Sigmoid colon (tissue), 7 donors: ENCODE measurements around the gene SEMA5B. TPM values are rescaled to one million over a fixed set of nuclear protein-coding genes. Genes with fewer than 3 reads are reported as not detected.

Experiments used
- DNase-seq: peaks from one replicate; pipeline ENCODE4 v3.0.0-alpha.2; 2019
- H3K27ac ChIP-seq, 4 donors: fragments of 200-600 bp; sonication (generic); one replicate each; pipeline ENCODE4 v1.5.1; 2016 to 2019; ENCODE audit warnings: mild to moderate bottlenecking in 1 of 4
- H3K27me3 ChIP-seq, 3 donors: fragments of 200-600 bp; sonication (generic); one replicate each; pipeline ENCODE4 v1.5.1; 2019; ENCODE audit warnings: mild to moderate bottlenecking in 1 of 3
- H3K36me3 ChIP-seq, 4 donors: fragments of 200-600 bp; sonication (generic); one replicate each; pipeline ENCODE4 v1.5.1; 2016 to 2019
- H3K4me1 ChIP-seq, 4 donors: fragments of 200-600 bp; sonication (generic); one replicate each; pipeline ENCODE4 v1.5.1; 2017 to 2019
- H3K4me3 ChIP-seq, 4 donors: fragments of 200-600 bp; sonication (generic); one replicate each; pipeline ENCODE4 v1.5.1; 2017 to 2019; ENCODE audit warnings: mild to moderate bottlenecking in 2 of 4, moderate library complexity in 1 of 4
- H3K9me3 ChIP-seq, 4 donors: fragments of 200-600 bp in 3 of 4; sonication (generic) in 3 of 4; one replicate each; pipeline versions ENCODE4 v1.5.1 to v1.6.1; 2013 to 2019
- CTCF ChIP-seq, 4 experiments: fragments of 450-650 bp in 3 of 4; fragments of 200-600 bp in 1 of 4; IDR thresholded peaks; one replicate each; pipeline ENCODE4 v1.5.1; 2016 to 2019; ENCODE audit warnings: antibody characterized with exemption in 4 of 4, mild to moderate bottlenecking in 3 of 4, moderate library complexity in 2 of 4
- EP300 ChIP-seq, 4 donors: sonication (generic); formaldehyde crosslinking; IDR thresholded peaks; one replicate each; pipeline ENCODE4 v1.6.1; 2017; ENCODE audit warnings: antibody characterized with exemption in 4 of 4
- POLR2A ChIP-seq, 2 donors: fragments of 450-650 bp; IDR thresholded peaks; one replicate each; pipeline ENCODE4 v1.6.1; 2016; ENCODE audit warnings: antibody characterized with exemption in 2 of 2, mild to moderate bottlenecking in 2 of 2, moderate library complexity in 2 of 2
- POLR2AphosphoS5 ChIP-seq, 4 donors: sonication (generic); formaldehyde crosslinking; IDR thresholded peaks; one replicate each; pipeline ENCODE4 v1.6.1; 2017; ENCODE audit warnings: antibody characterized with exemption in 4 of 4
- WGBS, 2 donors: extraction: QIAGEN DNeasy Blood & Tissue Kit; methylation state at CpG; one replicate each; pipeline ENCODE4 v1.1.7; 2013; 5-methylcytosine and 5-hydroxymethylcytosine counted together
- intact Hi-C: fragments of 100-400 bp; cut with DNase I; formaldehyde crosslinking; loops from one replicate; pipeline ENCODE4 v1.15.1; 2023
- polyA plus RNA-seq, 3 donors: library from polyadenylated mRNA; stranded (reverse); fragments of 200-250 nt; gene quantifications; one replicate each; pipeline ENCODE4 v1.2.3, GENCODE V29; 2013
- total RNA-seq, 4 donors: library from RNA; depleted of rRNA; stranded (reverse); fragments of >200 nt; gene quantifications; one replicate each; pipeline ENCODE4 v1.1.0, GENCODE V29; 2016
- donor health status: healthy with polysubstance abuse.
- donor health status: Bipolar disorder and iron deficiency.
- donor health status: healthy.

Gene SEMA5B
- total and polyA plus RNA-seq, 7 donors, result 0.36 to 0.69 (median 0.55) TPM; not detected in 2

GRCh38 chr3:122952520-122952919, 75.0 kb downstream of the SEMA5B start:
- no peak for DNase-seq
- no peaks in the 10 kb centered on the region for H3K9me3 ChIP-seq
- no peaks in the 10 kb centered on the region for H3K36me3 ChIP-seq
- no peak for TF ChIP-seq POLR2AphosphoS5 (IDR thresholded peaks at IDR 0.05)
- TF ChIP-seq POLR2A (IDR thresholded peaks at IDR 0.05), result no peak
- no peak for TF ChIP-seq CTCF (IDR thresholded peaks at IDR 0.05)
- no peak for TF ChIP-seq EP300 (IDR thresholded peaks at IDR 0.05)
- WGBS, 2 donors, result 64 to 66% methylated on average over 3 of the region's 3 CpGs
- intact Hi-C loops, result no loop called here
- no peaks in the 10 kb centered on the region for H3K27me3 ChIP-seq
- H3K4me1 ChIP-seq, result peaks cover 0 to 16% (median 13%) of the 10 kb centered on the region in 4 donors
- no peak overlapping the region for H3K4me3 ChIP-seq
- H3K27ac ChIP-seq, result no peak overlapping the region

GRCh38 chr3:122948408-122948807, 79.2 kb downstream of the SEMA5B start:
- no peak overlapping the region for H3K27ac ChIP-seq
- no peak for TF ChIP-seq CTCF (IDR thresholded peaks at IDR 0.05)
- no peak for TF ChIP-seq POLR2AphosphoS5 (IDR thresholded peaks at IDR 0.05)
- H3K27me3 ChIP-seq, result no peaks in the 10 kb centered on the region
- DNase-seq, result no peak
- intact Hi-C loops, result no loop called here
- no peaks in the 10 kb centered on the region for H3K36me3 ChIP-seq
- no peaks in the 10 kb centered on the region for H3K9me3 ChIP-seq
- 68 to 90% methylated on average over 7 of the region's 7 CpGs for WGBS, 2 donors
- H3K4me1 ChIP-seq, result peaks cover 0 to 7% (median under 1%) of the 10 kb centered on the region in 4 donors
- no peak overlapping the region for H3K4me3 ChIP-seq

GRCh38 chr3:122947738-122948137, 79.8 kb downstream of the SEMA5B start:
- TF ChIP-seq EP300 (IDR thresholded peaks at IDR 0.05), result no peak
- TF ChIP-seq POLR2A (IDR thresholded peaks at IDR 0.05), result no peak
- no peak for TF ChIP-seq POLR2AphosphoS5 (IDR thresholded peaks at IDR 0.05)
- no peak for TF ChIP-seq CTCF (IDR thresholded peaks at IDR 0.05)
- H3K4me3 ChIP-seq, result no peak overlapping the region
- peaks cover 0 to 12% (median 4%) of the 10 kb centered on the region in 4 donors for H3K4me1 ChIP-seq
- no peaks in the 10 kb centered on the region for H3K36me3 ChIP-seq
- intact Hi-C loops, result no loop called here
- no peaks in the 10 kb centered on the region for H3K27me3 ChIP-seq
- no peak overlapping the region for H3K27ac ChIP-seq
- no peaks in the 10 kb centered on the region for H3K9me3 ChIP-seq
- DNase-seq, result no peak
- 18 to 42% methylated on average over 2 of the region's 2 CpGs for WGBS, 2 donors

- TF ChIP-seq POLR2A (IDR thresholded peaks at IDR 0.05) (no peak), POLR2AphosphoS5 (IDR thresholded peaks at IDR 0.05) (no peak), CTCF (IDR thresholded peaks at IDR 0.05) (no peak), EP300 (IDR thresholded peaks at IDR 0.05) (no peak)
- H3K36me3 ChIP-seq, result no peaks in the 10 kb centered on the region
- no peaks in the 10 kb centered on the region for H3K27me3 ChIP-seq
- no peak overlapping the region for H3K4me3 ChIP-seq
- WGBS, 2 donors, result 82 to 87% methylated on average over 7 of the region's 7 CpGs
- no peaks in the 10 kb centered on the region for H3K9me3 ChIP-seq
- no peak overlapping the region for H3K27ac ChIP-seq
- DNase-seq, result no peak
- H3K4me1 ChIP-seq, result peaks cover 0 to 14% (median 4%) of the 10 kb centered on the region in 4 donors
- intact Hi-C loops, result no loop called here
Observed at GRCh38 chr3:122947196-122947595, 80.4 kb downstream of the SEMA5B start.

GRCh38 chr3:122946185-122946584, 81.4 kb downstream of the SEMA5B start:
- no peaks in the 10 kb centered on the region for H3K9me3 ChIP-seq
- no peaks in the 10 kb centered on the region for H3K27me3 ChIP-seq
- TF ChIP-seq POLR2A (IDR thresholded peaks at IDR 0.05), result no peak
- H3K4me1 ChIP-seq, result peaks cover 0 to 14% (median 4%) of the 10 kb centered on the region in 4 donors
- H3K4me3 ChIP-seq, result no peak overlapping the region
- intact Hi-C loops, result no loop called here
- no peaks in the 10 kb centered on the region for H3K36me3 ChIP-seq
- no peak for DNase-seq
- no peak overlapping the region for H3K27ac ChIP-seq
